ENCODE results near the gene BBS9.

Gene BBS9

GRCh38 chr7:33614357-33615117 lies 485.2 kb downstream of the BBS9 start:
- DNase-seq (ENCODE audit: low read depth), result no peak

- no peak for DNase-seq (ENCODE audit: low read depth)
Measured at GRCh38 chr7:33616752-33617151, 487.4 kb downstream of the BBS9 start.

- DNase-seq (ENCODE audit: low read depth), result no peak
Measured at GRCh38 chr7:33619264-33619663, 489.9 kb downstream of the BBS9 start.

GRCh38 chr7:33623267-33623666 lies 493.9 kb downstream of the BBS9 start:
- DNase-seq (ENCODE audit: low read depth), result no peak

- DNase-seq (ENCODE audit: low read depth), result no peak
Measured at GRCh38 chr7:33624215-33624614, 494.9 kb downstream of the BBS9 start.

- DNase-seq (ENCODE audit: low read depth), result no peak
Measured at GRCh38 chr7:33626869-33627268, 497.5 kb downstream of the BBS9 start.

- no peak for DNase-seq (ENCODE audit: low read depth)
Measured at GRCh38 chr7:33627741-33628140, 498.4 kb downstream of the BBS9 start.

DNA sequence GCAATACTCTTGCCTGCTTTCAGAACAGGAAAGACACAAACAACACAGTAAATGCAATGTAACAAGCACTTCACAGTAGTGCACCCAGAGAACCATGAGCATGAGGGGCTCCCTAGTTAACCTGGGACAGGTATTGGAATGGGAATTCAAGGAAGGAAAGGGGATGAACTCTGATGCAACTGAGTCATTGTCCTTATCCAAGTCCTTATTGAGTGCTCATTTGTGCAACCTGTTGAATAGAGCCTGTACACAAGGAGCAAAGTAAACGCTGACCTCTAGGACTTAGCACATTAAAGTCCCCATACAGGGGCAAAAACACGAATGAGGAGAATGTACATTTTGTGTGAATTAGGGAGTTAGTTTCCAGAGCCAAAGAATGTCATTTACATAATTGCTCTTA lies 499.5 kb downstream of the BBS9 start:
- no peak for DNase-seq (ENCODE audit: low read depth)

GRCh38 chr7:33630359-33630758 lies 501.0 kb downstream of the BBS9 start:
- DNase-seq (ENCODE audit: low read depth), result no peak

- DNase-seq (ENCODE audit: low read depth), result no peak
Measured at GRCh38 chr7:33632322-33632721, 503.0 kb downstream of the BBS9 start.

DNA sequence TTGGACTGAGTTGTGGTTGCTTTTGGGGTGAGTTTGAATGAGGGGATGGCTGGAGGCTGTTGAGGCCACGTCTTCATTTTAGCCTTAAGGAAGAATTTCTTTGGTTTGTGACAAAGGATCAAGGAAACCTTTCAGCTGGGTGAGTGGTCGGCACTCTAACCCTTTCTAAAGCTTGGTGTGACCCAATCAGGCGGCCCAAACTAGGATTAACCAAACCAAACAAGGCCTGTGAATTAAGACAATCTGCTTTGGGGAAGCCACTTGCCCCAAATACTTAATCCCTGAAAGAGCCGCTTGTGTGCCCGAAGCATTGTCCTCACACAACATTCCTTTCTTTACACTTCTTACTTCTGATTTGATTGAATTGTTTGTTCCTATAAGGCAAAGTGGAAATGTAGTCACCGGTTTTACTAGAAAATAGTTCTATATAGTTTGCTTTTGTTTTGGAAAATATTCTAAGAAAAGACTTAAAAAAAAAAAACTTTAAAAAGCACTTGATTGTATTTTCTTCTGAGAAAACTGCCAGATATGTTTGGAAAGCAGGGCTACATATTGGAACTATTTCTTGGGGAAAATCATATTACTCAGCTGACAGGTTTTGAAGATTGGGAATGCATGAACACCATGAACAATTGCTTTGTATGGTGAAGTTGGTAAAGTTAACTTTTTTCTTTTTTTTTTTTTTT lies 503.6 kb downstream of the BBS9 start:
- no peak for DNase-seq (ENCODE audit: low read depth)

DNA sequence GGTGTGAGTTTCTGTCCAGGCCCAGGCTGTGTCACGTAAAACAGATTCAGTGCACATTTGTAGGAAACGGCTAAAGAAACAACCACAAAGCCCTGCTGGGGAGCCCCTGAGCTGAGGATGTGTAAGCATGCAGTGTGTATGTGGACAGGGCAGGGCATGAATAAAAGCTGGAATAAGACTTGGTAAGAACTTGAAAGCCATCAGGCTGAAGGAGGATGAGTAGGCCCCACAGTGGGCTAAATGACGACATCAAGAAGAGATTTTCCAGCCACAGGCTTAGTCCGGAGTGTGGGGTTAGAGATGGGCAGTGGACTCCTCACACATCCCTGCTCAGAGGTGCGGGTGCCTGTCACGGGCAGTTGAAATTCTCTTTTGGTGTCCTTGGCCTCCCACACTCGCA lies 505.2 kb downstream of the BBS9 start:
- no peak for DNase-seq (ENCODE audit: low read depth)

DNA sequence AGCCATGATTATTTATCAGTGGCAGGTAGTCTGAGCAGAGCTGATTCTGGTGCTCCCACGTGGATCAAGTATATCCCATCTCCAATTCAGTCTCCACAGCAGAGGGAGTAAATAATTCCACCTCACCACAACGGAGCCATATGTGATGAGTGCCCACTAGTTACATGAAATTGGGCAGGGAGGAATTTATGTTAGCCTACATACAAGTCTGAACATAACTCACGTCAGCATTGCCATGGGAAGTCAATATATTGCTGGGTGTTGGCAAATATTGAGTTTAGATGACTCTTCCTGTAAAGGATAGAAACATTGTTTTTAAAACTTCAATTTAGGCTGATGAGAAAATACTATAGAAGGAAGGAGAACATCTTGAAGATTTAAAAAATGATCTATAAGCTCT lies 507.0 kb downstream of the BBS9 start:
- DNase-seq (ENCODE audit: low read depth), result no peak

GRCh38 chr7:33639552-33640197 lies 510.3 kb downstream of the BBS9 start:
- DNase-seq (ENCODE audit: low read depth), result no peak

- DNase-seq (ENCODE audit: low read depth), result no peak
Measured at GRCh38 chr7:33640741-33641140, 511.4 kb downstream of the BBS9 start.

DNA sequence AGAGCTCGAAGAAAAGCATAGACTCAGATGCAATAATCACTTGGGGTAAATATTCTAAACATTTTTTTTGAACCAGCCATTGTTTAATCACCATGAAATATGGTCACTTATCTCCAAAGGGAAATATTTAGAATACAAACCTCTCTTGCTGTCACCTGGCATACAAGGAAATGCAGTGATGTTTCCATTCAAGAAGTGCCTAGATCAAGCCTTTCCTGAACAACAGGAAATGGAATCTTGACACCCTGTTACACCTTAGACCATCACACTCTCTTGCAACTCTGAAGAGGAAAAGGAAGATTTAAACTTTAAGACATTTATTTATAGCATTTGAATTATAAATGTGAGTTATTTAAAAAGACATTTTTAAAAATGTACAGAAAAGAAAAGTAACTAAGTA lies 512.9 kb downstream of the BBS9 start:
- DNase-seq (ENCODE audit: low read depth), result no peak

DNA sequence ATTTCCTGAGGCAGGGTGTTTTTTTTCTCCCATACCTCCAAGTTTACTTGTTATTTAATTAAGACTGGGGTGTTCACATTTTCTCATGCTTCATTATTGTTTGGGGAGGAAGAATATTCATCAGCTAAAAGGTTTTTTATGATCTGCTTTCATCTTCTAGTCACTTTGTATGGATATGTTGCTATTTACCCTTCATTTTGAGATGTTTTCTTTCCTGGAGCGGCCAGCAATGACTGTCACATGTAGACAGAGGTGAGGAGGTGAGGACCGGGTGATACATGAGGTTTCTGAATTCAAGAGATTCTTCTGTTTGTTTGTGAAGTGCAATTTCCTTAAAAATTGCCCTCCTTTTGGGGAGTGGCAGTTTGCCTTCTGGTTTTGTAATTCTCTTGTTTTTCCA lies 514.2 kb downstream of the BBS9 start:
- DNase-seq (ENCODE audit: low read depth), result no peak

DNA sequence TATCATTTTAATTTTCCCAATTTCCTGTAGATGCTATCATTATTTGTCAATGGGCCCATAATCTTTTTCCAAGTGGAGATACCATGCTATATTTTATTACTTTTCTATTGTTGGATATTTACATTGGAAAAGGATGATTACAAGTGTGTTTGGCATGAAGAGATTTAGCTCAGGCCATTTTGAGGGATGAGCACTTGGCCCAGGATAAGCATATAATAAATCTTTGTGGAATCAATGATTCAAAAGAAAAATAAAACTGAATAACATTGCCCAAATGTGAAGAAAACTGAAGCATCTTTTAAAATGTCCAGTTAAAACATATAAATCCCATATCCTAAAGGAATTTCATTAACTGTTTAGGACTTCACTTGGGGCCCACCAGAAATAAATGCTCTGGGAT lies 515.1 kb downstream of the BBS9 start:
- DNase-seq (ENCODE audit: low read depth), result no peak

DNA sequence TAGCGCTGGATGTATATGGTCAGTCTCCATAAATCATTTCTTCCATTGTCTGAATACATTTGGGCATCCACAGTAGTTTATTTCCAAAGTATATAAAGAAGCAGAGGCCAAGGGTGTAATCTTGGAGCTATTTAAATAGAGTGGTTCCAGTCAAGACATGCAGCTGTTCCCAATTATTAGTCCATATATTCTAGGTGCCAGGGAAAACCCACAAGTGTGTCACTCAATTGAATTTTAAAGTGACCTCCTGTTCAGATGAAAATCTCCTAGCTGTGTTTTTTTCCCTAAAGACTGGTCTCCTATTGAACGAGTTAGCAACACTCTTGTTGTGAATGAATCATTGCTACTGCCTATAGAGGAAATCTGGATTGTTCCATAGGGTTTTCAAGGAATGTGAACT lies 515.7 kb downstream of the BBS9 start:
- DNase-seq (ENCODE audit: low read depth), result no peak

- no peak for DNase-seq (ENCODE audit: low read depth)
Measured at GRCh38 chr7:33646166-33646565, 516.8 kb downstream of the BBS9 start.

- DNase-seq (ENCODE audit: low read depth), result no peak
Measured at GRCh38 chr7:33646891-33647391, 517.6 kb downstream of the BBS9 start.

- no peak for DNase-seq (ENCODE audit: low read depth)
Measured at GRCh38 chr7:33649476-33650441, 520.4 kb downstream of the BBS9 start.
